ENCODE results near the gene ADNP. TPM values are rescaled to one million over a fixed set of nuclear protein-coding genes. Genes with fewer than 3 reads are reported as not detected.

The ADNP gene
- total and polyA plus RNA-seq, 7 donors, result 13.3 to 40.1 (median 34.2) TPM

GRCh38 chr20:50866036-50866685 lies 65.1 kb downstream of the ADNP start:
- peak in 1 of 2 donors; percentile 30 for DNase-seq
- WGBS, 3 donors, result 56 to 84% (median 60%) methylated on average over 11 to 12 of the region's 12 CpGs
- no peaks in the 10 kb centered on the region for H3K36me3 ChIP-seq (ENCODE audit: insufficient read depth in 1 of 2, low read depth in 1 of 2)
- H3K27me3 ChIP-seq (ENCODE audit: insufficient read depth in 3 of 3, low read length in 2 of 3), result no peaks in the 10 kb centered on the region
- TF ChIP-seq CTCF (IDR thresholded peaks at IDR 0.05), result no peak
- no peaks in the 10 kb centered on the region for H3K9me3 ChIP-seq
- intact Hi-C loops (cut with DNase I), result no loop called here
- no peak overlapping the region for H3K27ac ChIP-seq
- ATAC-seq, result no peak
- no peak overlapping the region for H3K4me3 ChIP-seq
- no peaks in the 10 kb centered on the region for H3K4me1 ChIP-seq

DNA sequence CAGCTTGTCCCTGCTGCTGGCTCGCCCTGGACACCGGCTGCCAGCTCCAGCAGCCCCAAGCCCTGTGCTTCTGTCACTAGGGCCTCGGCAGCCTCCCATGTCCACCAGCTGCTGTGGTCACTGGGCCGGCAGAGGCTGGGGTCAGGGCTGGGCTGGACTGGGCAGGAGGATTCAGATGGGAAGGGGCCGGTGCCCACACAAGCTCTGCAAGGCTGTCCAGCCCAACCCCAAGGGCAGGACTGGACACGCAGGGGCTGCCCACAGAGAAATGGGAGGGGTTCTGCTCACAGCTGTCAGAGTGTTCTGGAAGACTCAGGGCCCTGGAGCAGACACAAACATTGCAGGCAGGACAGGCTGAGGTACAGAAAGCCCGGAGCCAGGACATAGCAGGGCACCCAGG lies 65.6 kb downstream of the ADNP start:
- WGBS, 3 donors, result 35 to 52% (median 49%) methylated on average over 7 of the region's 7 CpGs
- no peaks in the 10 kb centered on the region for H3K9me3 ChIP-seq
- H3K4me3 ChIP-seq, result no peak overlapping the region
- no peaks in the 10 kb centered on the region for H3K4me1 ChIP-seq
- no peaks in the 10 kb centered on the region for H3K27me3 ChIP-seq (ENCODE audit: insufficient read depth in 3 of 3, low read length in 2 of 3)
- intact Hi-C loops (cut with DNase I), result no loop called here
- no peak for ATAC-seq
- no peaks in the 10 kb centered on the region for H3K36me3 ChIP-seq (ENCODE audit: insufficient read depth in 1 of 2, low read depth in 1 of 2)
- DNase-seq, result no peak
- H3K27ac ChIP-seq, result no peak overlapping the region
- TF ChIP-seq CTCF (IDR thresholded peaks at IDR 0.05), result no peak

- no peak for TF ChIP-seq CTCF (IDR thresholded peaks at IDR 0.05)
- Histone ChIP-seq H3K9me3 (no peaks in the 10 kb centered on the region), H3K36me3 (ENCODE audit: insufficient read depth in 1 of 2, low read depth in 1 of 2) (no peaks in the 10 kb centered on the region), H3K27me3 (ENCODE audit: insufficient read depth in 3 of 3, low read length in 2 of 3) (no peaks in the 10 kb centered on the region), H3K4me1 (no peaks in the 10 kb centered on the region), H3K4me3 (no peak overlapping the region), H3K27ac (no peak overlapping the region)
- no peak for DNase-seq
- no peak for ATAC-seq
- intact Hi-C loops (cut with DNase I), result no loop called here
- WGBS, 3 donors, result 58 to 72% (median 62%) methylated on average over 6 of the region's 6 CpGs
Observed at GRCh38 chr20:50865114-50865513, 66.1 kb downstream of the ADNP start.

DNA sequence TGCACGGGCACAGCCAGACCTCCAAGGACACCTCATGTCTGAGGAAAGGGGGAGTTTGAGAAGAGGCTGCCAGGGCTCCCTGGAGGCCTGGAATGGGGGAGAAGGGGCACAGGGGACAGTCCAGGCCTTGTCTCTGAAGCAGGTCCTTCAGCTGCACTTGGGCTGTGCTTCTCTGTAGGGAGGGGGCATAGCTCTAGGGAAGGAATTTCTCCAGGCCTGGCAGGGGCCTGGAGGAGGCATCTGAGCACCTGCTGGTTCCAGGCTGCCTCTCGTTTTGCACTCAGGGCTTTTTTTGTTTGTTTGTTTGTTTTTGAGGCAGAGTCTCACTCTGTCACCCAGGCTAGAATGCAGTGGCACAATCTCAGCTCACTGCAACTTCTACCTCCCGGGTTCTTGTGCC lies 68.7 kb downstream of the ADNP start:
- no peaks in the 10 kb centered on the region for H3K36me3 ChIP-seq (ENCODE audit: insufficient read depth in 1 of 2, low read depth in 1 of 2)
- H3K9me3 ChIP-seq, result no peaks in the 10 kb centered on the region
- intact Hi-C loops (cut with DNase I), result no loop called here
- no peaks in the 10 kb centered on the region for H3K4me1 ChIP-seq
- no peak overlapping the region for H3K27ac ChIP-seq
- no peaks in the 10 kb centered on the region for H3K27me3 ChIP-seq (ENCODE audit: insufficient read depth in 3 of 3, low read length in 2 of 3)
- no peak overlapping the region for H3K4me3 ChIP-seq
- no peak for ATAC-seq
- DNase-seq, result no peak
- WGBS, 3 donors, result 56 to 63% (median 58%) methylated on average over 3 of the region's 3 CpGs
- no peak for TF ChIP-seq CTCF (IDR thresholded peaks at IDR 0.05)

- no peak for TF ChIP-seq CTCF (IDR thresholded peaks at IDR 0.05)
- 66 to 70% (median 66%) methylated on average over 12 of the region's 12 CpGs for WGBS, 3 donors
- no peak overlapping the region for H3K4me3 ChIP-seq
- no peaks in the 10 kb centered on the region for H3K36me3 ChIP-seq (ENCODE audit: insufficient read depth in 1 of 2, low read depth in 1 of 2)
- no peaks in the 10 kb centered on the region for H3K4me1 ChIP-seq
- no peak for ATAC-seq
- intact Hi-C loops (cut with DNase I), result no loop called here
- no peaks in the 10 kb centered on the region for H3K9me3 ChIP-seq
- H3K27ac ChIP-seq, result no peak overlapping the region
- DNase-seq, result no peak
- H3K27me3 ChIP-seq (ENCODE audit: insufficient read depth in 3 of 3, low read length in 2 of 3), result no peaks in the 10 kb centered on the region
Observed at GRCh38 chr20:50861012-50861411, 70.2 kb downstream of the ADNP start.
